Gastrocnemius medialis (tissue), 4 donors: Measurements from ENCODE around the gene ADGRB3.

ENCODE experiments used
- POLR2A ChIP-seq, 2 donors: fragments of 450-650 bp; IDR thresholded peaks; one replicate each; pipeline ENCODE4 v1.6.1; 2017; ENCODE audit warnings: antibody characterized with exemption in 2 of 2, mild to moderate bottlenecking in 2 of 2, moderate library complexity in 2 of 2
- TF ChIP-seq, protein P1 (sequence below), 5 experiments: fragments of 450-650 bp in 3 of 5; fragments of 200-600 bp in 2 of 5; sonication (generic) in 2 of 5; IDR thresholded peaks in 4 of 5; conservative IDR thresholded peaks in 1 of 5; 1 replicate in 4 of 5; 2 replicates in 1 of 5; pipeline ENCODE4 v1.5.1; 2016 to 2019; ENCODE audit warnings: antibody characterized with exemption in 5 of 5, mild to moderate bottlenecking in 3 of 5, moderate library complexity in 3 of 5

DNA sequence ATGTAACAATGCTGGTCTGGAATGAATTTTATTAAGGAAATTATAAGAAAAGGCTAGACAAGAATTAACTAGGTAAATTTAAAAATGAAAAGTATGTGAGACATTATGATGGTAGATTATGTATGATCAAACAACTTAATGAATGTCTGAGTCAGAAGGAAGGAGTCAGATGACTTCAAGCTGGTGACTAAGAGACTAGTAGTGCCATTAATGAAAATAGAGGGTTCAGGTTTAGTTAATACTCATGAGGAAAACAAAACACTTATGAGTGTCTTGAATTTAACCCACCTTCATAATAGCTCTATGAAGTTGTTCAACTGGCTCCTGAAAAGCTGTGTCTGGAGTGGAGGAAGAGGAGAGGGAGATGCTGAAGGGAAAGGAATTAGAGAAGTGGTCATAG, 256.3 kb downstream of the ADGRB3 start:
- TF ChIP-seq, protein P1, sequence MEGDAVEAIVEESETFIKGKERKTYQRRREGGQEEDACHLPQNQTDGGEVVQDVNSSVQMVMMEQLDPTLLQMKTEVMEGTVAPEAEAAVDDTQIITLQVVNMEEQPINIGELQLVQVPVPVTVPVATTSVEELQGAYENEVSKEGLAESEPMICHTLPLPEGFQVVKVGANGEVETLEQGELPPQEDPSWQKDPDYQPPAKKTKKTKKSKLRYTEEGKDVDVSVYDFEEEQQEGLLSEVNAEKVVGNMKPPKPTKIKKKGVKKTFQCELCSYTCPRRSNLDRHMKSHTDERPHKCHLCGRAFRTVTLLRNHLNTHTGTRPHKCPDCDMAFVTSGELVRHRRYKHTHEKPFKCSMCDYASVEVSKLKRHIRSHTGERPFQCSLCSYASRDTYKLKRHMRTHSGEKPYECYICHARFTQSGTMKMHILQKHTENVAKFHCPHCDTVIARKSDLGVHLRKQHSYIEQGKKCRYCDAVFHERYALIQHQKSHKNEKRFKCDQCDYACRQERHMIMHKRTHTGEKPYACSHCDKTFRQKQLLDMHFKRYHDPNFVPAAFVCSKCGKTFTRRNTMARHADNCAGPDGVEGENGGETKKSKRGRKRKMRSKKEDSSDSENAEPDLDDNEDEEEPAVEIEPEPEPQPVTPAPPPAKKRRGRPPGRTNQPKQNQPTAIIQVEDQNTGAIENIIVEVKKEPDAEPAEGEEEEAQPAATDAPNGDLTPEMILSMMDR (IDR thresholded peaks at IDR 0.05 in 4 of 5, conservative IDR thresholded peaks at IDR 0.05 in 1 of 5): no peak
- no peak for TF ChIP-seq POLR2A (IDR thresholded peaks at IDR 0.05)
